DMS79 (cell line): ENCODE data around the gene RPL22.
"Not testable (repeated sequence)": the region's sequence is repeated elsewhere in the genome, so short reads cannot be mapped to it uniquely, and the experiment has no call there.

ENCODE experiments used
- DNase-seq: peaks from one replicate; lab custom pipeline; 2025; lab: John Stamatoyannopoulos, UW

Gene RPL22

DNA sequence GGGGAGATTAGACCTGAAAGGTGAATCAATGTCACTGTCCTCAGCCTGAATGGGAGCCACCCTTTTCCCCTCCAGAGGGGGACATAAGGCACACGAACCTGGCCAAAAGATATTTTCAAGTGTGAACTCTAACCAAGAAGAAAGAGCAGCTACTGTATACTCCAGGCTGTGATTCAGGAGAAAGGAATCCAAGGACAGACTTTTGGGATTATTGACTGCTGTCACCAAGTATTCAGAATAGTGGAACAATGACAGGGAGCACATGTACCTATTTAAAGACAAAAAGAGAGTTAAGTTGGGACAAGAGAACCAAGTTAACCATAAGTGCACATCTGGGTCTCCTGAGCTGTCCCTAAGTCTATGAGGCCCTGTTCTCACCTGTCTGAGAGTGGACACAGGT, 34.0 kb upstream of the RPL22 start:
- DNase-seq, result no peak

DNA sequence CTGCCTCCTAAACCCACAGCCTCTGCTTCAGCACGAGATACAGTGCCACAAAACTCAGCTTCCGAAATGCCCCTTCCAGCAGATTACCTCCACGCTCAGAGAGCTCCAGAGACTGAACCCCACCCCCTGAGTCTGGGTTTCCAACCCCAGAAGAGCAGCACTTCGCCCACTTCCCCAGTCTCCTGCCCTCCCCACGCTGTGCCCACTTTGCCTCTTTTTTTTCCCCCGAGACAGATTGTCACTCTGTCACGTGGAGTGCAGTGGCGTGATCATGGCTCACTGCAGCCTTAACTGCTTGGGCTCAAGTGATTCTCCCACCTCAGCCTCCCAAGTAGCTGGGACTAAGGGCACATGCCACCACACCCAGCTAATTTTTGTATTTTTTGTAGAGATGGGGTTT, 26.3 kb upstream of the RPL22 start:
- DNase-seq, result no peak

DNA sequence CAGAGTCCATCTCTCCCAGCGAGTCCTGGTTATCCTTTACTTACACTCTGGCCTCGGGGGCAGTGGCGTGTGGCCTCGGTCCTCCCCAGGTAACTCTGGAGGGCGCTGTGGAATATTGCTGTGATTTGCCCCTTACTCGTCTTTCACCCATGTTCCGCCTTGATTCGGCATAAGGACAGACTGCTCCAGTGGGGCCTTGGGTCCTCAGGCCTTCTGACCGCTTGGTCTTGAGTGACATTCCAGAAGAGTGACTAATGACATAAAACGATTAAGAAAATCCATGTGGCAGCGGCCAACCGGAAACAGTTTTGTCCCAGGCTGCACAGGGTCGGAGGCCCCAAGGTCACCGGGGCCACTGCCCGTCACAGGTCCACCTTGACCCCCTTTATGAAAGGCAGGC, 25.3 kb upstream of the RPL22 start:
- DNase-seq, result no peak

DNA sequence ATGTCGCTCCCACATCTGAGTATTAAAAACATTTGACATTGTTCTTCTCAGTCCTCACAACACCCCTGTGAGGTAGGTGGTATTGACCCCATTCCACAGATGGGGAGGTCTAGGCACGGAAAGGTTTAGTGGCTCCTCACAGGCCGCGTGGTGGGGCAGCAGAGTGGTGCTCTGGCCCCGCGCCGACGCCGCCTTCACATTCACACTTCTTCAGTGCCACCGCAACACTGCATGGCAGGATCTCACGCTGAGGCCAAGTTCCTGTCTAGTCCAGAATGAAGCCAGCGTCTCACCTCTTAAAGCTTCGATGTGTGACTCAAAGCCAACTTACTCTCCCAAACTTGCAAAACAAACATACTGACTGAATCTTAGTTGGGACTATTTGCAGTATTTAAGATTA, 24.2 kb upstream of the RPL22 start:
- no peak for DNase-seq

DNA sequence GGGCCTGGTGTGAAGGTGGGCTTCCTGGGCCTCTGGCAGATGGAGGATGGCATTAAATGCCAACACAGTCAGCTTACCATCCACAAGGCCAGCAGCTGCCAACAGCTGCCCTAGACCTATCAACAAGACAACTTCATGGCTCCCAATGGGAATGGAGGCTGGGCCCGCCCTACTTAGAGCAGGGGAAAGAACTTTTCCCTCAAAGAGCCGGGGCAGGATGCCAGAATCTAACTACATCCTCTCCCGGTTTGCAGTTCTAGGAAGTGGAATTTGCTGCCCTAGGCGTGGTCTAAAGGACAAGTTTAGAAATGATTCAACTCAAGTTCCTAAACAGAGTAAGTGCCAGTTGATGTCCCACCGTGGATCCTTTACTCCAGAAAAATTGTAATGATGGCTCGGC, 23.2 kb upstream of the RPL22 start:
- DNase-seq, result no peak

DNA sequence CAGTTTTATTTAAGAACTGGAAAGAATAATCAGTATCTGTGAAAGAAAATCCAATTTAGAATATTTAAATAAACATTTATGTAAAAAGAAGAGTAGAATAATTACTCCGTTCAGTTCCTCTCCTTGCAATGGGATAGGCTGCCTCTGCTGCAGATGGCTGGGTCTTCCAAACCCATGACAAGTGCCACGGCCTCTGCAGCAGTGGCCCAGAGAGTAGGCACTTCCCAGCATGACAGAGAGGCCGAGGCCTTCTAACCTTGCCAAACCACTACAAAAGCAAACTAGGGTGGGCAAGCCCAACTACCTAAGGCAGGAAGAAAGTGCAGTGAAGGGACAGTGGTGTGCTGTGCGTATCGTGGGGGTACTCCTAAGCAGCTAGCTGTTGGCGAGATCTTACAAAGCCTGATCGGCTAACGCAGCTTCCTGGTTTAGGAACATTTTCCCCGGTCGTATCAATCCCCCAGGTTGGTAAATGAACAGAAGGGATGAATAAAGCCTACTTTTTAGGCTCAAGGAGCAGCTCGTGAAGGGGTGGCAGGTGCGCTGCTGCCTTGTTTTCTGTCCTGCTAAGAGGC, 21.9 kb upstream of the RPL22 start:
- no peak for DNase-seq

DNA sequence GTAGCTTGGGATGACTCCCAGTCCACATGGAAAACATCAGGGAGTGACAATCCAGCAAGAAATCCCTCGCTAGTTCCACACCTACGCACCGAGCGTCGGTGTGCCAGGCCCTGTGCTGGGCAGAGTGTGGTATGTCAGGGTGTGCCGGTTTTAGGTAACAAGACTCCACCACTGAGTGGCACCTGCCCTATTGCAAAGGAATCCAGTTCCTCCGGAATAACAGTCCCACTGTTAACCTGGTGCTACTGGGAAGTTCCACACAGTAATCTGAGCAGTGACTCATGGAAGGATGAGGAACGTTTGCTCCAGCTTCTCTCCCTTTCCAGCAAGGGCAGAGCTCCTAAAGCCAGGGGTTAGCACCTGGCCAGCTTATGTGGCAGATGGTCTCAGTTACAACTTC, 20.8 kb upstream of the RPL22 start:
- DNase-seq, result no peak

DNA sequence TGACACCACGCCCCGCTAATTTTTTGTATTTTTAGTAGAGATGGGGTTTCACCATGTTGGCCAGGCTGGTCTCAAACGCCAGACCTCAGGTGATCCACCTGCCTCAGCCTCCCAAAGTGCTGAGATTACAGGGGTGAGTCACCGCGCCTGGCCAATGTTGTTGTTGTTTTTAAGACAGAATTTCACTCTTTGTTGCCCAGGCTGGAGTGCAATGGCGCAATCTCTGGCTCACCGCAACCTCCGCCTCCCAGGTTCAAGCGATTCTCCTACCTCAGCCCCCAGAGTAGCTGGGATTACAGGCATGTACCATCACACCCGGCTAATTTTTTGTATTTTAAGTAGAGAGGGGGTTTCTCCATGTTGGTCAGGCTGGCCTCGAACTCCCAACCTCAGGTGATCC, 20.2 kb upstream of the RPL22 start:
- not testable (repeated sequence) for DNase-seq

DNA sequence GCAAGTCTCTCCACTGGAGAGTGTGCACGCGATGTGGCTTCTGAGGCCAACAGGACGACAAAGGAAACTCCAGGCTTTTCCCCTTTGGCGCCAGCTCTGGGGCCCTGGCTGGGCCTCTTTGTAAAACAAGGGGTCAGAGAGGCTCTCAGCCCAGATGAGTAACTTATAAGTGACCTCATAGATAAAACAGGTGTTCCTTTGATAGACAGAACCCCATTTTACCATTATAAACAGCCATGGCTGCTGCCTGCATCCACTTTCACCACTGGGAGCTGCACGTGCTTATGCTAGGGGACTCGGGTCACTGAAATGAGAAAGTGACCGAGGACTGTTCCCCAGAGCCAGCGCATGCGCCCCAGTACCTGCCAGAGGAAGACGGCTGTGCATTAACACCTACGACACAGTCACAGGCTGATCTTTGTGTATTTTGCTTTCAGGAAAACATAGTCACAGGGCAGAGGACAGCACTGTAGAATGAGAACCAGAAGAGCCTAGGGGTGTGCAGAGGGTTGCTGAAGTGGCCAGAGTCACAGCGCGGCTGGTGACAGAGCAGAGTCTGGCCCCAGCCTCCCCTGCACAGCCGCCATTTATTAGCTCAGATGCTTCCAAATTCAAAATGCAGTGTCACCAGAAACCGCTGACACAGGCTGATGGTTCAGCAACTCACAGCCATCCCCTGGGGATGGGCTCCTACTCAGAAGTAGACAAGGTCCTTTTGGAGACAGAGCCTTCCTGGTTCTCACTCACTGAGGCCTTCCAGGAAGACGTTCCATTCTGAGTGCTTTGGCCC, 19.2 kb upstream of the RPL22 start:
- no peak for DNase-seq

DNA sequence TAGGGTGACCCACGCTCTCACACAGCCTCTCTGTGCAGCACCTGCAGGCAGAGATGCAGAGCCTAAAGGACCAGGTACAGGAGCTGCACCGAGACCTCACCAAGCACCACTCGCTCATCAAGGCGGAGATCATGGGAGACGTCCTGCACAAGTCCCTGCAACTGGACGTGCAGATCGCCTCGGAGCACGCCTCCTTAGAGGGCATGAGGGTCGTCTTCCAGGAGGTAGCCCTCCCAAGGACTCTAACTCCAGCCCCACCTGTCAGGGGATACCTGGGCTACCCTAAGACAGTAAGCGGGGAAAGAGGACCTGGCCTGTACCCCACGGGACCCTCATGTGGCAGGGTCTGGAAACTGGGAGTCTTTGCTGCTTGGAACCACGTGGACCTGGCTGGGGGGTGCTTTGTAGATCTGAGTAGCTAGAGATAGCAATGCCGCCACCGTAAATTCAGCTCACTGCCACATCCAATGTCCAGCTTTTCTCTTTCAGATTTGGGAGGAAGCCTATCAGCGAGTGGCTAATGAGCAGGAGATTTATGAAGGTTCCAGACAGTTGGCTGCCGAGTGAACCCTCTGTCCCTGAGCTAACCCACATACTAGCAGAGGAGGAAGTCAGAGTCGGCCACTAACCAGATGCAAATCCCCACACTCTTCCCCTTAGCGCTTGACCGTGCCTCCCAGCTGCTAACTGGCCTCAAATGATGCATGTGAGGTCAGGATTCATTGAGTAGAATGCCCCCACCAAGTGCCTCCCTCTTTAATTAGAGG, 13.0 kb upstream of the RPL22 start:
- no peak for DNase-seq

DNA sequence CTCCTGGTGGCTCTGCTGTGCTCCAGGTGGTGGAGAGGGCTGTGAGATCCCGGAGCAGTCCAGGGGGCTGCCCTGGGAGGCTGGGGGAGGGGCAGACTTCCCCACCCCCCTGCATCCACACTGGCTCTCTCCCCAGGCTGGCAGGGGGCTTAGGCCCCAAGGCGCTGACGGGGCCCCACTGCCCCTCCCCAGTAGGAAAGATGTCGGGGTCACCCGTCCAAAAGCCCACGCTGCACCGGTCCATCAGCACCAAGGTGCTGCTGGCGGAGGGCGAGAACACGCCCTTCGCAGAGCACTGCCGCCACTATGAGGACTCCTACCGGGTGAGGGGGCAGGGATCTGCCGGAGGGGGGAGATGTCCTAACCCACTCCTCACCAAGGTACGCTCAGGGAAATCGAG, 12.3 kb upstream of the RPL22 start:
- no peak for DNase-seq

DNA sequence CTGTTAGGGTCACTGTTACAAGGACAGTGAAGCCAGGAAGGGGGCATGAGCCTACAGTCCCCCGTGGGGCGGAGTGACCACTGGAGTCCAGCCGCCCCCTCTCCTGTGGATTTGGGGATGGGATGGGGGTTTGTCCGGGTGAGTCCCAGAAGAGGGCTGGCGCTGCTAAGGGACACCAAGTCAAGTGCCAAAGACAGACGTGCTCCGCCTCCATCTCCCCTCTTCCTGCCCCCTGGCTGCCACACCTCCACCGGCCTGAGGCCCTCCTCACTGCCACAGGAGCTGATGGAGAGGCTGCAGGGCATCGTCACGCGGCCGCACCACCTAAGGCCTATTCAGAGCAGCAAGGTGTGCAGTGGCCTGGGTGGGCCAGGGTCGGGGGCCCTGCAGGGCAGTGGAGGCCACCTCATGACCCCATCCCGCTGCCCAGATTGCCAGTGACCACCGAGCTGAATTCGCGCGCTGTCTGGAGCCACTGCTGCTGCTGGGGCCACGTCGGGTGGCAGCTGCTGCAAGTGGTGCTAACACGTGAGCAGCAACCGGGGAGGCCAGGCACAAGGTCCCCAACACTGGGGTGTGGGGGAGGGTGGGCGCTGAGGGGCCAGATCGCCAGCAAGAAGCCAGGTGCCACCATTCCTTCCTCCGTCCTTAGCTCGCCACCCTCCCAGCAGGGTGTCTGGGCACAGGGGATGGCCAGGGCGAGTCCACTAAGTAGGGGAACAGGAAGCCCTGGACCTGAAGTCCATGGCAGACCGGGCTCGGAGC, 11.4 kb upstream of the RPL22 start:
- no peak for DNase-seq

DNA sequence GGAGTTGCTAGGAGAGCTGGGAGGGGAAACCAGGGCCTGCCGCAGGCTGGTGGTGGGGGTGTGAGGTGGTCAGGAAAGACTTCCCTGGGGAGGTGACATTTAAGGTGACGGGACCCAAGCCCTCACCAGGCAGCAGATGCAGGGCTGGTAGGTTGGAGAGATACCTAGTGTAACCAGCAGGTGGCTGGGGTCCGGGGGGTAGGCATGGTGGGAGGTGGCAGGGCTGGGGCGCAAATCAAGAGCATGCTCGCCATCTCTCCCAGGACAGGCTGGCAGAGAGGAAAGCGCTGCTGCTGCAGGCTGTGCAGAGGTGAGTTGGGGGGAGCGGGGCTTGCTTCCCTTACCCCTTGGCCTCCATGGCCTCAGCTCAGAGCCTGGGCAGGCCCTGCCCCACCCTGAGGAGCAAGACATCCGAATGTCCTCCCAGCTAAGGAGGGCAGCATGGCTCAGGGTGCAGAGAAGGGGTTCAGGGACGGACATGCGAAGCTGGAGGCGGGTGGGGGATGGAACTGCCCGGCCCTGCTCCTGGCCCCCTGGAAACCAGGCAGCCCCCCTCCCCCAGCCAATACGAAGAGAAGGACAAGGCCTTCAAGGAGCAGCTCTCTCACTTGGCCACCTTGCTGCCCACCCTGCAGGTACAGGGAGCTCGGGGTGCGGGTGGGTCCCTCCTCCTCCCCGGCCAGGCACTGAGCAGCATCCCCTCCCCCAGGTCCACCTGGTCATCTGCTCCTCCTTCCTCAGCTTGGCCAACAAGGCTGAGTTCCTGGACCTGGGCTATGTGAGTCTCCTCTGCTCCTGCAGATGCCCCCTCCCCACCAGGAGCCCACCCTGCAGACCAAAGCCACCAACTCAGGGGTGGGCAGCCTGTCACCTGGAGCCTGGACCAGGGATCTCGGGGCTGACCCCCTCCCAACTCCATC, 10.5 kb upstream of the RPL22 start:
- no peak for DNase-seq

DNA sequence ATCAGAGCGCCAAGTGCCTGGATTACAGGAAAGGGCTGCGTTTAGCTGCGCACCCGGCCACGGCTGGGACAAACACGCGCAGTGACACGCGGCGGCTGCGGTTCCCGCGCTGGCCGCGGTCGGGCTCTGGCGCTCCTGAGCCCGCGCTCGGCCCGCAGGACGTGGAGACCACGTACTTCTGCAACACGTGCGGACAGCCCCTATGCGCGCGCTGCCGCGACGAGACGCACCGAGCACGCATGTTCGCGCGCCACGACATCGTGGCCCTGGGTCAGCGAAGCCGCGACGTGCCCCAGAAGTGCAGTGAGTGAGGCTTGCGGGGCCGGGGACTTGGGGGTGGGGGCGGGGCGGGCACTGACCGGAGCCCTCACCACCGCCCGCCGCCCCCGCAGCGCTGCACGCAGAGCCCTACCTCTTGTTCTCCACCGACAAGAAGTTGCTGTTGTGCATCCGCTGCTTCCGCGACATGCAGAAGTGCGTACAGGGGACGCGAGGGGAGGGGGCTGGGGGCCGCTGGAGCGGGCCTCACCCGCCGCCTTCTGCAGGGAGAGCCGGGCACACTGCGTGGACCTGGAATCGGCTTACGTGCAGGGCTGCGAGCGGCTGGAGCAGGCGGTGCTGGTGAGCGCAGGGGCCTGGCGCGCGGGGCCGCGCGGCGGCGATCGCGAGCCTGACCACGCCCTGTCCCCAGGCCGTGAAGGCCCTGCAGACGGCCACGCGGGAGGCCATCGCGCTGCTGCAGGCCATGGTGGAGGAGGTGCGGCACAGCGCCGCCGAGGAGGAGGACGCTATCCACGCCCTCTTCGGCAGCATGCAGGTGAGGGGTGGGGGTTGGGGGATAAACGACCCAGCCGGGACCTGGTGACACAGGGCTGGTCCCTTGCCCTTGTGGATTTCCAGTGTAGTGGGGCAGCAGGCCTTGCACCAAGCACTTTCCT, 9.6 kb upstream of the RPL22 start:
- no peak for DNase-seq

DNA sequence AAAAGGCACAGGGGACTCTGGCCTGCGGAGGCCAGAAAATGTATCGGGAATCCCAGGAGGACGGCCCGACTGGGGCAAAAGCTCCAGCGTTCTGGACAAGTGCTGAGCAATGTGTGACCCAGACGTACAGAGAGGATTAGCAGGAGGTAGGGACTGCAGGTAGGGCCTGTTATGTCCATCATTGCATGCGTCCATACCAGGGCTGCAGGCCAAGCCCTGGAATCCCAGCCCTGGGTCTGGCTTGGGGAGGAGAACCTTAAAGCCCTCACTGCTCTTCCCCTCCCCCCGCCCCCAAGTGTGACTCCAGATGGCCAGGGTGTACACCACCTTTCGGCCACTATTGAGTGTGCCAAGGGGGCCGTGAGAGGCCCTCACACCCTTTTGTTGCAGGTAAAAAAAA, 8.5 kb upstream of the RPL22 start:
- DNase-seq, result no peak

DNA sequence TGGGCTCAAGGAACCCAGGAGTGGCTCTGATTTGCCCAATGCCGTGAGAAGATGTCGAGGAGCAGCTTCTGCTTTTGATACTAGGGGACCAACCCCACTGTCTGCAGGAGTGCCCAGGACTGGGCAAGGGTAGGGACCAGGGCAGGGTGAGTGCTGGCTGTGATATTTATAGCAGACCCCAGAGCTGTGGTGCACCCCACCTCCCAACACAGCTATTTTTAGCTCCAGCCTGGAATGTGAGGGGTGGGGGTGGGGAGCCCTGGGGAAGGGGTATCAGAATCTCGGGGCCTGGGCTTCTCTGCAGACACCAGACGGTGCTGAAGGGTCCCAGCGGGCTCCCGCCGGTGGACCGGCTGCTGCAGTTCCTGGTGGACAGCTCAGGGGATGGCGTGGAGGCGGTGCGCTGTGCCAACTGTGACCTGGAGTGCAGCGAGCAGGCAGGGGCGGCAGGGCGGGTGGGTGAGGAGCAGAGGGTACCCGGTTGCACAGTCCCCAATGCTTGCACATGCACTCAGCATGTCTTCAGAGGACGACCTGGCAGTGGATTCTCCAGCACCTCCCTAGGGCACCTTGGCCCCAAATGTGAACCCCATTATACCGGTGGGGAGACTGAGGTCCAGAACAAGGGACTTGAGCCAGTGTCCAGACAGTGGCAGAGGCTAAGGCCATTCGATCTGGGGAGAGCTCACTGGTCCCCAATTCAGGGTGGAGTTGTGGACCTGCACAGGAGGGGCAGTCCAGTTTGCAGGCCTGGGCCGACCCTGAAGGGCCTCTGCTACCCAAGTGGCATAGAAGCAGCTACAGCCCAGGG, 7.9 kb upstream of the RPL22 start:
- no peak for DNase-seq

DNA sequence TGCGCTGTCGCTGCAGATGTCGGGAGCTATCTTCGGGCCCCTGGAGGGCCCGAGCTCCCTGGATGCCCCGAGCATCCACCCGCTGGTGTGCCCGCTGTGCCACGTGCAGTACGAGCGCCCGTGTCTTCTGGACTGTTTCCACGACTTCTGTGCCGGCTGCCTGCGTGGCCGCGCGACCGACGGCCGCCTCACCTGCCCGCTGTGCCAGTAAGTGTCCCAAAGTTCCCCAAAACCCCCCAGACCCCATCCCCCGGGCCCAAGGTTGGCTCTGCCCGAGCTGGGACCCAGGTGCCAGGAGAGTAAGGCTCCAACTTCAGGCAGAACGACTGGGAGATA, 7.1 kb upstream of the RPL22 start:
- DNase-seq, result no peak

DNA sequence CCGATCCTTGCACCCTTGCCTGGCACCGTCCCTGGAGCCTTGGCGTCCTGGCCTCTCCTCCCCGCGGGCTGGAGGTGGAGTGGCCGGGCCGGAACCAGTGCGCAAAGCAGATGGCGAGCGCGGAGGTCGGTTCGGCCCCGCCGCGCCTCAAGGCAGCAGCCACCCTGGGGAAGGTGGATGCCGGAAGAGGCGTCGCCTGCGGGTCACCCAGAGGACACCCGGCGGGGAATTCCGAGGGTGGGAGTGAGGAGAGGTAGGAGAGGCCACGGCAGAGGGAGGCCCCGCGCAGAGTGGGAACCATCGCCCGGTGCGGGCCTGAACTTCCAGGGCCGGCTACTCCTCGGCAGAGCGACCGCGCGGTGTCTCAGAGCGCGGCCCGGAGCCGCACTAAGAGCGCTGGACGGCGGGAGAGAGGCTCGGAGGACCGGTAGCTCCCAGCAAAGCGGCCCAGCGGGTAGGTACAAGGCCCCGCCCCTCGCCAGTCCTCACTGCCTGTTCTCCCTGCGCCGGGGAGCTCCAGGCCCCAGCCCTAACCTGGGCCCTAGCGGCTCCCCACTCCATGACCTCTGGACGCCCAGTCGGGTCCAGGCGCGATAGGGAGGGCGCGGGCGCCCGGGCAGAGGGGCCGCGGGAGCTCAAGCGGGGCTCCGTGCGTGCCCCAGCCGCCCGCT, 6.6 kb upstream of the RPL22 start, which contains the start of gene RNF207:
TSS of gene RNF207 (plus strand) at position 271 of the 671 bp plus-strand sequence. CDS start 417 bp downstream, outside the sequence.
- DNase-seq, result no peak

DNA sequence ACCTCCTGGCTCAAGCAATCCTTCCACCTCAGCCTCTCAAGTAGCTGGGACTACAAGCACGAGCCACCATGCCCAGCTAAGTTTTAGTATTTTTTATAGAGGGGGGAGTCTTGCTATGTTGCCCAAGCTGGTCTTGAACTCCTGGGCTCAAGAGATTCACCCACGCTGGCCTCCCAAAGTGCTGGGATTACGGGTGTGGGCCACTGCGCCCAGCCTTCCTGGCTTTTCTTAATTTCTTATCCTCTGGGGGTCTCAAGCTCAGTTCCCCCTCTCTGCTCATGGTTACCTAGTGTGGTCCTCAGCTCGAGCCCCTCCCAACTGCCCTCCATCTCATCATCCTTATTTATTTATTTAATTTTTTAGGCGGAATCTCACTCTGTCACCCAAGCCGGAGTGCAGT, 2.9 kb upstream of the RPL22 start:
- no peak for DNase-seq
